Kidney (tissue), 14 donors: ENCODE results near the gene LRRC4C. TPM values are rescaled to one million over a fixed set of nuclear protein-coding genes. Genes with fewer than 3 reads are reported as not detected.

Experiments
- DNase-seq, 5 donors: peaks; one replicate each; pipeline ENCODE4 v3.0.0-alpha.2; 2013 to 2020
- FAIRE-seq: peaks from 2 replicates; lab custom pipeline; 2012; peaks lifted over from hg19 to GRCh38; lab: Jason Lieb, UNC
- H3K27ac ChIP-seq, 2 donors: one replicate each; pipeline ENCODE4 v1.7.0; 2013; ENCODE audit warnings: low read depth in 2 of 2, low read length in 2 of 2, inconsistent platforms in 1 of 2
- H3K27me3 ChIP-seq: one replicate; pipeline ENCODE4 v1.7.1; 2013; ENCODE audit warnings: low read length, inconsistent platforms; ENCODE audit not compliant: control insufficient read depth, insufficient read depth
- H3K36me3 ChIP-seq, 3 donors: one replicate each; pipeline versions ENCODE4 v1.7.0 to v1.7.1; 2013; ENCODE audit warnings: low read length in 3 of 3, control low read depth in 1 of 3, inconsistent platforms in 1 of 3; ENCODE audit not compliant: insufficient read depth in 3 of 3, control insufficient read depth in 2 of 3
- H3K4me1 ChIP-seq, 3 donors: one replicate each; pipeline versions ENCODE4 v1.7.0 to v1.7.1; 2013; ENCODE audit warnings: low read length in 3 of 3, inconsistent platforms in 1 of 3, low read depth in 1 of 3; ENCODE audit not compliant: control insufficient read depth in 2 of 3, insufficient read depth in 2 of 3
- H3K4me3 ChIP-seq, 3 donors: one replicate each; pipeline versions ENCODE4 v1.7.0 to v1.8.1; 2013; ENCODE audit warnings: low read length in 3 of 3, control low read depth in 1 of 3, inconsistent platforms in 1 of 3
- H3K9ac ChIP-seq, 3 donors: one replicate each; pipeline versions ENCODE4 v1.7.0 to v1.7.1; 2013; ENCODE audit warnings: low read length in 3 of 3, control low read depth in 1 of 3, inconsistent platforms in 1 of 3
- H3K9me3 ChIP-seq, 3 donors: one replicate each; pipeline versions ENCODE4 v1.7.0 to v1.7.1; 2013; ENCODE audit warnings: low read length in 3 of 3, control low read depth in 1 of 3, inconsistent platforms in 1 of 3; ENCODE audit not compliant: control insufficient read depth in 2 of 3, insufficient read depth in 1 of 3
- CTCF ChIP-seq: IDR thresholded peaks from 3 replicates; pipeline ENCODE4 v1.5.1; 2012; ENCODE audit warnings: mild to moderate bottlenecking, moderate library complexity, borderline replicate concordance; ENCODE audit not compliant: insufficient read depth; ENCODE audit errors: extremely low read depth
- intact Hi-C: fragments of 100-400 bp; cut with DNase I; formaldehyde crosslinking; loops from one replicate; pipeline ENCODE4 v1.11.1; 2022
- polyA plus RNA-seq: library from polyadenylated mRNA; stranded (reverse); fragments of 350-450 nt; fragmentation: Illumina TruSeq; extraction: RNeasy Lipid Tissue Mini Kit (QIAGEN cat#74804); gene quantifications from one replicate; pipeline ENCODE4 v1.2.3, GENCODE V29; 2014; ENCODE audit warnings: low read depth, low replicate concordance; ENCODE audit not compliant: insufficient read depth
- total RNA-seq: library from RNA; stranded (reverse); fragmentation: NEBNext Ultra II Directional; extraction: Animal tissue kit (Norgen Biotek cat#: 25700); gene quantifications from one replicate; pipeline ENCODE4 v1.2.1, GENCODE V29; 2021
- donor health status: control.
- donor health status: control.
- donor health status: control.
- donor health status: control.
- donor health status: control.
- donor health status: DM: yes; HTN: yes; CAD: no.
- donor health status: Normal renal cell carcinoma (clear cell type).

LRRC4C gene
- total and polyA plus RNA-seq, 2 donors from 2014 or later, result 0.26 to 1.6 TPM

GRCh38 chr11:41419901-41420300 lies 39.6 kb downstream of the LRRC4C start:
- DNase-seq (no peak), FAIRE-seq (no peak)
- Histone ChIP-seq H3K4me3 (no peak overlapping the region), H3K27ac (no peak overlapping the region), H3K36me3 (no peaks in the 10 kb centered on the region), H3K4me1 (no peaks in the 10 kb centered on the region), H3K9ac (no peak overlapping the region), H3K27me3 (no peaks in the 10 kb centered on the region), H3K9me3 (no peaks in the 10 kb centered on the region)
- TF ChIP-seq CTCF, result no peak
- intact Hi-C loops, result no loop called here

- FAIRE-seq (no peak), DNase-seq (no peak)
- H3K4me3 ChIP-seq, result no peak overlapping the region
- no peaks in the 10 kb centered on the region for H3K27me3 ChIP-seq
- H3K9me3 ChIP-seq, result no peaks in the 10 kb centered on the region
- no peaks in the 10 kb centered on the region for H3K4me1 ChIP-seq
- no peak for TF ChIP-seq CTCF
- no peak overlapping the region for H3K27ac ChIP-seq
- intact Hi-C loops, result no loop called here
- no peak overlapping the region for H3K9ac ChIP-seq
- H3K36me3 ChIP-seq, result no peaks in the 10 kb centered on the region
These were observed 44.5 kb downstream of the LRRC4C start for GRCh38 chr11:41414771-41415440.

GRCh38 chr11:41413843-41414242 lies 45.6 kb downstream of the LRRC4C start:
- DNase-seq (no peak), FAIRE-seq (no peak)
- intact Hi-C loops, result no loop called here
- no peaks in the 10 kb centered on the region for H3K27me3 ChIP-seq
- no peaks in the 10 kb centered on the region for H3K4me1 ChIP-seq
- TF ChIP-seq CTCF, result no peak
- H3K27ac ChIP-seq, result no peak overlapping the region
- H3K9me3 ChIP-seq, result no peaks in the 10 kb centered on the region
- no peak overlapping the region for H3K4me3 ChIP-seq
- no peaks in the 10 kb centered on the region for H3K36me3 ChIP-seq
- H3K9ac ChIP-seq, result no peak overlapping the region

GRCh38 chr11:41405812-41406211 lies 53.6 kb downstream of the LRRC4C start:
- H3K27me3 ChIP-seq, result no peaks in the 10 kb centered on the region
- H3K9ac ChIP-seq, result no peak overlapping the region
- H3K36me3 ChIP-seq, result no peaks in the 10 kb centered on the region
- FAIRE-seq (no peak), DNase-seq (no peak)
- no peak overlapping the region for H3K4me3 ChIP-seq
- TF ChIP-seq CTCF, result no peak
- H3K4me1 ChIP-seq, result peaks cover 0 to 4% (median 0%) of the 10 kb centered on the region in 3 donors
- no peaks in the 10 kb centered on the region for H3K9me3 ChIP-seq
- intact Hi-C loops, result no loop called here
- no peak overlapping the region for H3K27ac ChIP-seq
